Gastroesophageal sphincter (tissue), 4 donors: ENCODE measurements around the gene MXRA5. TPM values are rescaled to one million over a fixed set of nuclear protein-coding genes. Genes with fewer than 3 reads are reported as not detected.

Experiments used
- ATAC-seq: fragments of 150-250 bp; one replicate; pipeline ENCODE4 v1.9.1; 2016; ENCODE audit warnings: mild to moderate bottlenecking, moderate library complexity
- H3K27ac ChIP-seq, 4 donors: fragments of 200-600 bp; sonication (generic) in 3 of 4; 1 replicate in 3 of 4; 2 replicates in 1 of 4; pipeline ENCODE4 v1.5.1; 2016 to 2019
- H3K27me3 ChIP-seq: fragments of 200-600 bp; sonication (generic); one replicate; pipeline ENCODE4 v1.5.1; 2019
- H3K36me3 ChIP-seq, 2 donors: fragments of 200-600 bp; sonication (generic); one replicate each; pipeline ENCODE4 v1.5.1; 2019; ENCODE audit warnings: control low read depth in 1 of 2
- H3K4me1 ChIP-seq, 3 donors: fragments of 200-600 bp; sonication (generic); 1 replicate in 2 of 3; 2 replicates in 1 of 3; pipeline ENCODE4 v1.5.1; 2016 to 2019; ENCODE audit warnings: control low read depth in 2 of 3
- H3K4me3 ChIP-seq, 2 donors: fragments of 200-600 bp; sonication (generic); one replicate each; pipeline ENCODE4 v1.5.1; 2019; ENCODE audit warnings: mild to moderate bottlenecking in 1 of 2, moderate library complexity in 1 of 2
- H3K9me3 ChIP-seq, 3 donors: fragments of 200-600 bp; sonication (generic); one replicate each; pipeline ENCODE4 v1.5.1; 2017 to 2019; ENCODE audit warnings: control low read depth in 2 of 3
- EP300 ChIP-seq: sonication (generic); formaldehyde crosslinking; IDR thresholded peaks from one replicate; pipeline ENCODE4 v1.6.1; 2017; ENCODE audit warnings: antibody characterized with exemption, mild to moderate bottlenecking
- POLR2A ChIP-seq, 2 donors: fragments of 450-650 bp; IDR thresholded peaks; one replicate each; pipeline ENCODE4 v1.6.1; 2017; ENCODE audit warnings: antibody characterized with exemption in 2 of 2, mild to moderate bottlenecking in 2 of 2, moderate library complexity in 1 of 2
- POLR2AphosphoS5 ChIP-seq: sonication (generic); formaldehyde crosslinking; IDR thresholded peaks from one replicate; pipeline ENCODE4 v1.6.1; 2017; ENCODE audit warnings: antibody characterized with exemption
- WGBS, 2 donors: methylation state at CpG; one replicate each; pipeline ENCODE4 v1.1.5; 2018; ENCODE audit warnings: low coverage in 1 of 2; 5-methylcytosine and 5-hydroxymethylcytosine counted together
- total RNA-seq, 4 donors: library from RNA; depleted of rRNA; stranded (reverse); fragments of >200 nt; gene quantifications; one replicate each; pipeline ENCODE4 v1.1.0, GENCODE V29; 2016
- TF ChIP-seq, protein P1 (sequence below), 4 experiments: fragments of 200-600 bp in 2 of 4; fragments of 450-650 bp in 2 of 4; sonication (generic) in 1 of 4; IDR thresholded peaks; one replicate each; pipeline ENCODE4 v1.5.1; 2017 to 2019; ENCODE audit warnings: antibody characterized with exemption in 4 of 4, mild to moderate bottlenecking in 2 of 4, moderate library complexity in 2 of 4

The MXRA5 gene
- total RNA-seq, 4 donors from 2014 or later: 0.62 to 3.9 (median 2.3) TPM

DNA sequence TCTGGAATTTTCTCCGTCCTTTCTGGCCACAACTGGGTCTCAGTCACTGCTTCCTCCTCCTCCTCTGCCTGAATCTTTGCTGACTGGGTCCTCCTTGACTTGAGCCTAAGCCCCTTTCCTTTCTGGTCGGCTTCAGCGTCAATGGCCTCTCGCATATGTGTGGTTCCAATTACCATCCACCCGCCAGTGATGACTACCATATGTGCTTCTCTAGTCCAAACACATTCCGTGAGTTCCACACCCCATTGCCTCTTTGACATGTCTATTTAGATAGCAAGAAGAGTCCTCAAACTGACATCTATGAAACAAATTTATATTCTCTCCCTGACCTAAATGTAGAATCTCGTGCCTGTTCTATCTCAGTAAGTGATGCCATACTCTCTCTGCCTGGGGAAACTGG lies 19.8 kb downstream of the MXRA5 start:
- 18 to 34% methylated on average over 4 to 7 of the region's 7 CpGs for WGBS, 2 donors
- H3K9me3 ChIP-seq: no peaks in the 10 kb centered on the region
- ATAC-seq: no peak
- H3K4me3 ChIP-seq: no peak overlapping the region
- no peaks in the 10 kb centered on the region for H3K4me1 ChIP-seq
- H3K27ac ChIP-seq: no peak overlapping the region
- TF ChIP-seq EP300: no peak
- TF ChIP-seq, protein P1, sequence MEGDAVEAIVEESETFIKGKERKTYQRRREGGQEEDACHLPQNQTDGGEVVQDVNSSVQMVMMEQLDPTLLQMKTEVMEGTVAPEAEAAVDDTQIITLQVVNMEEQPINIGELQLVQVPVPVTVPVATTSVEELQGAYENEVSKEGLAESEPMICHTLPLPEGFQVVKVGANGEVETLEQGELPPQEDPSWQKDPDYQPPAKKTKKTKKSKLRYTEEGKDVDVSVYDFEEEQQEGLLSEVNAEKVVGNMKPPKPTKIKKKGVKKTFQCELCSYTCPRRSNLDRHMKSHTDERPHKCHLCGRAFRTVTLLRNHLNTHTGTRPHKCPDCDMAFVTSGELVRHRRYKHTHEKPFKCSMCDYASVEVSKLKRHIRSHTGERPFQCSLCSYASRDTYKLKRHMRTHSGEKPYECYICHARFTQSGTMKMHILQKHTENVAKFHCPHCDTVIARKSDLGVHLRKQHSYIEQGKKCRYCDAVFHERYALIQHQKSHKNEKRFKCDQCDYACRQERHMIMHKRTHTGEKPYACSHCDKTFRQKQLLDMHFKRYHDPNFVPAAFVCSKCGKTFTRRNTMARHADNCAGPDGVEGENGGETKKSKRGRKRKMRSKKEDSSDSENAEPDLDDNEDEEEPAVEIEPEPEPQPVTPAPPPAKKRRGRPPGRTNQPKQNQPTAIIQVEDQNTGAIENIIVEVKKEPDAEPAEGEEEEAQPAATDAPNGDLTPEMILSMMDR (IDR thresholded peaks at IDR 0.05): no peak
- no peak for TF ChIP-seq POLR2A (IDR thresholded peaks at IDR 0.05)
- no peak for TF ChIP-seq POLR2AphosphoS5
- H3K36me3 ChIP-seq: no peaks in the 10 kb centered on the region
- no peaks in the 10 kb centered on the region for H3K27me3 ChIP-seq

DNA sequence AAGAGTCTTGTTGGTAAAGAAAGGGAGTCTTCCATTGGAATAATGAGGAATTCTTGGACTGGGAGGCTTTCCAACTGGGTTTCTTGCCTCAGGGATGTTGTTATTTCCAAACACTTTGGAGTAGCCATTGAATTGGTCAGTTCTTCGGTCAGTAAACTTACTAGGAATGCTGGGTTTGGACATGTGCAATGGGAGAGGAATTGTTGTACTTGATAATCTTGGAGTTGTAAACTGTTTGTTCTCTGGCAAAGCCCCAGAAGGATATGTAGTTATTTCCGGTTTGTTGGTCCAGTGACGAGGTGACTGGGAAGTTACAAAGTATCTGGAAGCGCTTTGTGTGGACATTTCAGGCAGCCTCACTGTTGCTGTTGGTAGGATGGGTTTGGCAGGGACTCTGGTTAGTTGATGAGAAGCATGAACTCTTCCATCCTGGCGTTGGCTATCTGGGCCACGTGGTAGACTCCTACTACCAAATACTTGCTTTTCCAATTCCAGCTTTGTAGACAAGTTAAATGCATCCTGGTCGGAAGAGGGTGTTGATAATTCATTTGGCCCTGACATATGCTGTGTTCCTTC lies 25.9 kb downstream of the MXRA5 start:
- TF ChIP-seq POLR2A (IDR thresholded peaks at IDR 0.05) (no peak), EP300 (no peak), POLR2AphosphoS5 (no peak)
- TF ChIP-seq, protein P1 (IDR thresholded peaks at IDR 0.05): no peak
- no peaks in the 10 kb centered on the region for H3K4me1 ChIP-seq
- H3K36me3 ChIP-seq: no peaks in the 10 kb centered on the region
- no peak for ATAC-seq
- WGBS, 2 donors: 71% methylated on average over 3 of the region's 7 CpGs; no CpG with 5 or more reads in 1 of the 2 donors
- no peak overlapping the region for H3K27ac ChIP-seq
- H3K27me3 ChIP-seq: no peaks in the 10 kb centered on the region
- H3K4me3 ChIP-seq: no peak overlapping the region
- H3K9me3 ChIP-seq: no peaks in the 10 kb centered on the region

DNA sequence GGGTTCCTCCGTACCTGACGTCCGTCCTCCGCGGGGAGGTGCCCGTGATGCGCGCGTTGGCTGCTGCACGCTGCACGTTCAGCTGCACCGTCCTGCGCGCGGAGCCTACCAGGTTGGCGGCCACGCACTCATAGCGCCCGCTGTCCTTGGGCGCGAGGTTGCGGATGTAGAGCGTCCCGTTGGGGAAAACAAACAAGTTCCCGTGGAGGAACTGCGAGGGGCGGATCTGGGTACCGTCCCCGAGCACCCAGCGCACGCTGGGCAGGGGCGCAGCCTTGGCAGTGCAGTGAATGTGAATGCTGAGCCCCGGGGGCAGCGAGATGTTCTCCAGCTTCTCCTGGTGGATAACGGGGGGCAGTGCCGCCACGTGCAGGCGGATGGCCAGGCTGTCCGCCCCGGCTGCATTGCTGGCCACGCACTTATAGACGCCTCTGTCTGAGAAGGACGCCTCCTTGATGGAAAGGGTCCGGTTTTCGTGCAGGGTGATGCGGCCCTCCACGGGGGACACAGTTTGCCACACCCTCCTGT lies 29.2 kb downstream of the MXRA5 start:
- no peak for ATAC-seq
- no CpG with 5 or more reads among the region's 47 CpGs for WGBS, 2 donors
- Histone ChIP-seq H3K4me1 (no peaks in the 10 kb centered on the region), H3K4me3 (no peak overlapping the region), H3K9me3 (no peaks in the 10 kb centered on the region), H3K36me3 (no peaks in the 10 kb centered on the region), H3K27me3 (no peaks in the 10 kb centered on the region), H3K27ac (no peak overlapping the region)
- TF ChIP-seq POLR2A (IDR thresholded peaks at IDR 0.05): no peak
- TF ChIP-seq POLR2AphosphoS5: no peak
- TF ChIP-seq EP300: no peak
- TF ChIP-seq, protein P1 (IDR thresholded peaks at IDR 0.05): no peak

DNA sequence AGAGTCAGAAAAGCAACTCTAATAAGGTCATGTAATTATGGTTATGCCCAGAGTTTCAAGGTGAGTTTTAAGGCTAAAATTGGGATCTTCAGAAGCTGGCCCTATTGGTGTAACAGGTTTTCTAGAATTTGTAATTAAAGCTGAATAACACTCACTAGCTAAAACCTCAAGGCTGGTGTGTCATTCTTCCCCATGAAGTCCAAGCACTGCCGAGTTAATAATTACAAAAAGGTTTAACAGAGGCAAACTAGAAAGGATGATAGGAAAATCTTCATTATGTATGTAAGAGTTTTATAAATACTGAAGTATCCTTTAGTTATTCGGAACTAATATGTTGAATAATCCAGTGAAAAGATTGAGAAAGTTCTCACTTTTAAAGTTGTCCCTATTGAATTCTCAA lies 34.3 kb downstream of the MXRA5 start:
- Histone ChIP-seq H3K4me1 (no peaks in the 10 kb centered on the region), H3K4me3 (no peak overlapping the region), H3K36me3 (no peaks in the 10 kb centered on the region), H3K9me3 (no peaks in the 10 kb centered on the region), H3K27ac (no peak overlapping the region), H3K27me3 (no peaks in the 10 kb centered on the region)
- no peak for ATAC-seq
- WGBS, 2 donors: 100% methylated on average over 1 to 2 of the region's 2 CpGs
- TF ChIP-seq, protein P1 (IDR thresholded peaks at IDR 0.05): no peak
- TF ChIP-seq EP300 (no peak), POLR2AphosphoS5 (no peak), POLR2A (IDR thresholded peaks at IDR 0.05) (no peak)

DNA sequence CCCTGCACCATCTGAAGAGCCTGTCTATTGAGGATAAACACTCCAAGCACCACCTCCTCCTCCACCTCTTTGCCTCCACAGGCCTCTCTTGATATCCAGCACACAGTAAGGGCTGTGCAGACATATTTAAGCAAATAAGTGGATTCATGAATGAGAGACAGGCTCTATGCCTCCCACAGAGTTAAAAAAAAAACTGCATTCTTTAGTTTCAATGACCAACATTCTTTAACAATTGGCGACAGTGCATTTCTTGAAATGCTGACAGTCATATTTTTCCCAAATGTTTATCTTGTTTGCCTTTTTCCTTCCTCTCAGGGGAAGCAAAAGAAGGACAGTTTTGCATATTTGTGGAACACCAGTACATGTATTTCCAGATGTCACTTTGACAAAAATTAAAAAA lies 38.6 kb downstream of the MXRA5 start:
- H3K9me3 ChIP-seq: no peaks in the 10 kb centered on the region
- ATAC-seq: no peak
- H3K4me1 ChIP-seq: no peaks in the 10 kb centered on the region
- H3K4me3 ChIP-seq: no peak overlapping the region
- H3K27ac ChIP-seq: no peak overlapping the region
- TF ChIP-seq POLR2AphosphoS5: no peak
- TF ChIP-seq EP300: no peak
- 43 to 55% methylated on average over 1 of the region's 1 CpG for WGBS, 2 donors
- no peaks in the 10 kb centered on the region for H3K27me3 ChIP-seq
- no peaks in the 10 kb centered on the region for H3K36me3 ChIP-seq
